GM20431 (cell line): ENCODE measurements around the gene INCENP.
"Not testable (repeated sequence)": the region's sequence is repeated elsewhere in the genome, so short reads cannot be mapped to it uniquely, and the experiment has no call there.

Experiments used
- in situ Hi-C: fragments of 300-500 bp; cut with MseI, MboI; formaldehyde crosslinking; loops from one replicate; pipeline ENCODE4 v1.15.0; 2020; ENCODE audit warnings: low sequenced_read_pairs; ENCODE audit not compliant: unreplicated experiment

Gene INCENP

GRCh38 chr11:62123669-62124185 lies at the start of gene INCENP:
TSS of gene INCENP (plus strand) at chr11:62124011. CDS start at chr11:62128162, 4,151 bp downstream.
- in situ Hi-C loops = no loop called here

DNA sequence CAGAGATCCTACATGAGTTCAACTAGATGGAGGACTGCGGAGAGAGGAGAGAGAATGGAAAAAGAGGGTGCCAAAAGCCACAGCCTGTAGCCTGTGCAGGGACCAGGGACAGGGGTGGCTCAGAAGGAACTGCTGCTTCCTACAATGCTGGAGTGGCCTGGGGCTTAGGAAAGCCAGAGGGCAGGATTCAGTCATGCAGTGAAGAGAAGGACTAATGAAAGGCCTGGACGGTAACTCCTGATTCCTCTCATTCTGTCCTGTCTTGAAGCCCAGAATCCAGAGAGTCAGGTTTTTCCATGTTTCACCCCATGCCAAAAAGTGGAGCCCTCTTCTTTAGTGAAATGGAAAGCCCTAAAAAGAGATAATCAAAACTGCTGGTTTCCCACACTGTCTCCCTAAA lies 48.4 kb upstream of the INCENP start:
- in situ Hi-C loops = loop anchor here (10.0 kb wide), 1 partner anchor 181 kb away; the partner anchor contains the start of gene FADS3

- in situ Hi-C loops = loop anchor here (10.0 kb wide), 1 partner anchor 182 kb away; the partner anchor contains the start of gene FADS3
Measured at GRCh38 chr11:62077132-62077531, 46.7 kb upstream of the INCENP start.

DNA sequence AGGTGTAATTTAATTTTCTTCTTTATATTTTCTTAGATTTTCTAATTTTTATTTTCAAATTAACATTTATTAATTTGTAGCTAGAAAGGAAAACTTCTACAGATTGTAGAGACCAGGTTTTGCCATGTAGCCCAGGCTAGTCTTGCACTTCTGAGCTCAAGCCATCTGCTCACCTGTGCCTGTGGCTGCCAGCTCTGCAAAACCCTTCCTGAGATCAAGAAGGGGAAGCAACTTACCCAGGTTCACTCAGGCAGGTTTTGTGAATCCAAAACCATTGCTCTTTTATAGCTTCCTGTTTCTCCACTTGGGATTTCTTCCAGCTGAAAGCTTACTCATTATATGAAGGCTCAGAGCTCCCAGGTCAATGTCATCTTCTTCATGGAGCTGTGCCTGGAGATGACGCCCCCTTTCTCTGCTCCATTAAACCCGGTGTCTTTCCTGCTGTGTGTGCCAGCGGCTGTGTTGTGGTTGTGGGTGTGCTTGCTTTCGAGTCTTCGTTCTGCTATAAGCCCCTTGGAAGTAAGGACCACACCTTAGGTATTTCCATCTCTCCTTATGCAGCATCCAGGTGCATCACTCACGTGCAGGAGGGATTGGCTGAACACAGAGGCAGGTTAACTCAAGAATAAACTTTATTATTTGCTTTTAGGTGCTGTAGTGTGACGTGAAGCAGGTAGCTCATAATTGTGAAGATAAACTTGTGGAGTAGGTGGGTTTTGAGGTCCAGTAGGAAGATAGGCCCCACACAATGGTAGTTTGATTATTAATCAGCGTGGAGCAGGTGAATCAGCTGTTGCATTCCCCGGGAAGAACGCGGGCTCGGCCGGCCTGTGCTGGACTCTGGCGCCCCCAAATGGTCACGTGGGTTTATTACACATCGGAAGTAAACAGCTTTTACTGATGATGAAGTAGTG lies 42.2 kb upstream of the INCENP start:
- in situ Hi-C loops = no loop called here

DNA sequence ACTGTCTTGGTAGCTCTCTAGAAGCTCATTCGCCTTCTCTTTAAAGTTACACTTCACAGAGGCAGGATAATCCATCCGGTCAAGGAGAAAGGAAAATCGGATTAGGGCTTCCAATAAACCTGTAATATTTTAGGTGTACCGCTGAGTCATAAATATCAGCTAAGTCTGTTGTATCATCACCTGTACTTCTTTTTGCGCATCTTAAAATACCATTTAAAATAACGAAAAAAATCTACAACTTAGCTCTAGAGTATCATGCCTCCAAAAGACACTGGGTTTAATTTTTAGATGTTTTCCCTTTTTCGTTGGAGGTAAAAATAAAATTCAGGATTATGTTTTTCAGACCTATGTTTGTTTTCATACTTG lies 41.5 kb upstream of the INCENP start:
- in situ Hi-C loops = no loop called here

- in situ Hi-C loops = not testable (repeated sequence)
Measured at GRCh38 chr11:62084801-62085200, 39.0 kb upstream of the INCENP start.

- in situ Hi-C loops = no loop called here
Measured at GRCh38 chr11:62087694-62088093, 36.1 kb upstream of the INCENP start.

DNA sequence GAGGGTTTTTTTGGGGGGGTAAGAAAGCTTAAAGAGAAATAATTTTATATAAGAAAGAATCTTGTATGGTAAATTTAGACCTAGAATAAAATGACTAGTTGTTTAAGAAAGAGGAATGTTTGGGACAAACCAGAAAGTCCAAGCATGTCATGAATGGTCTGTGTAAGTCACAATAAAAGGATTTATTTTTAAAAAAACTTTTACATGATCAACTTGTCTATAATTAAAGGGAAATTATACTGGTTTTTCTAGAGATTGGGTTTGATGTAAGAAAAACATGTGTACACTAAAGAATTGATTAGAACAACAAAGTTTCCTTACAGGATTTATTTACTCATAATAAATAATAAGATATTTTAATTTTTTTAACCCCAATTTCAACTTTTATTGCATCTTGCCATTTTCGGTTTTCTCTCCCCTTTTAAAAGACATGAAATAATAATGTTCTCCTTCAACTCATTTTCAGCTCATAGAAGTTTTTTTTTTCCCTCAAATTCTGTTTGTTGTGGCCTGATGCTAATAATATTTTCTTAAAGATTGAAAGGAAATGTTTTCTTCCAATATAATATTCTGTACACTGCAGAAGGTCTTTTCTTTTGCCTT lies 35.4 kb upstream of the INCENP start:
- in situ Hi-C loops = no loop called here

- in situ Hi-C loops = no loop called here
Measured at GRCh38 chr11:62103141-62103540, 20.7 kb upstream of the INCENP start.

- in situ Hi-C loops = no loop called here
Measured at GRCh38 chr11:62103986-62104385, 19.8 kb upstream of the INCENP start.

DNA sequence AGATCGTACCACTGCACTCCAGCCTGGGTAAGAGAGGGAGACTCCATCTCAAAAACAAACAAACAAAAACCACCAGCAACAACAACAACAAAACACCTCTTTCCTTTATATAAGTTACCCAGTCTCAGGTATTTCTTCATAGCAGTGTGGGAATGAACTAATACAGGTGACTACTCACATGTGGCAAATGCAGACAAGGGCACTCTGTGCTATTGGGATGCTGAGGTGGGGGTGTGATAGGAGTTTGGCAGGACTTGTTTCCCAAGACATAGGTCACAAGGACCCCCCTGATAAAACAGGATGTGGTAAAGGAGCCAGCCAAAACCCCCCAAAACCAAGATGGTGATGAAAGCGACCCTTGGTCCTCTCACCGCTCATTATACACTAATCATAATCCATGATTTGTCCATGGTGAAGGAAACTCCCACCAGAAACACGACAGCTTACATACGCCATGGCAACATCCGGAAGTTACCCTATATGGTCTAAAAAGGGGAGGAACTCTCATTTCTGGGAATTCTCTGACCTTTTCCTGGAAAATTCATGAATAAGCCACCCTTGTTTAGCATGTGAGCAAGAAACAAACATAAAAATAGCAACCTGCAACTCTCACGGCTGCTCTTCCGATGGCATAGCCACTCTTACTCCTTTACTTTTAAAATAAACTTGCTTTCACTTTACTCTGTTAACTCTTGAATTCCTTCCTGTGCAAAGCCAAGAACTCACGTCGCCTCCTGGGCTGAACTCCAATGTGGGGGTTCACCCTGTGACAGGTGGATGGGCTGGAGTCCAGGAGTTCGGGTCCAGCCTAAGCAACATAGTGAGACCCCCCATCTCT lies 18.8 kb upstream of the INCENP start:
- in situ Hi-C loops = no loop called here

GRCh38 chr11:62105667-62106191 lies 18.1 kb upstream of the INCENP start:
- in situ Hi-C loops = no loop called here

DNA sequence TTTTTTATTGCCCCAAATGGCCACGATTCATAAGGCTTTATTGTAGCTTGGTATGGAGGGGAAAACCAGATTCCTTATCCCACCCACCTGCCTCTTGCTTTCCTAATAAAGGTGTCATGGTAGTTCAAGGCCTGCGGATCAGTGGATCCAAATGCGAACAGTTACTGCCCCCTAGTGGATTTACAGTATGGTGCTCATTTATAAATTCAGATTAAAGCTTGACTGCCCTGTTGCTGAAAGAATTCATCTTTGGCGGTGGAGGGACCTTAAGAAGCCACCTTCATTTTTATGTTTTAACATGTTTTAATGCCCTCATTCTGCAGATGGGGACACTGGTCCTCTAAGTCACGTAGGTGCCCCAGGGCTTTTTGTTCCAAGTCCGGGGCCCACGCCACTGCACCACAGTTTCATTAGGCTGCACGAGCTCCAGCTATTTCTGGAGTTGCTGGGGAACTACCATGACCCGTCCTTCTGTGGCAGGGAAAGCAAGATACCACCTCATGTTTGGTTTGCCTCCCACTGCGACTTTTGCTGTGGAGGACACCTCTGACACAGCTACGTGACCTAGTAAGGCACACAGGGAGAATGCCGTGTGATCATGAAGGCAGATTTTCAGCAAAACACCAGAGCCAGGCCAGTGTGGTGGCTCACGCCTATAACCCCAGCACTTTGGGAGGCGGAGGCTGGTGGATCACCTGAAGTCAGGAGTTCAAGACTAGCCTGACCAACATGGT lies 15.6 kb upstream of the INCENP start:
- in situ Hi-C loops = no loop called here

- in situ Hi-C loops = no loop called here
Measured at GRCh38 chr11:62108971-62109404, 14.8 kb upstream of the INCENP start.

DNA sequence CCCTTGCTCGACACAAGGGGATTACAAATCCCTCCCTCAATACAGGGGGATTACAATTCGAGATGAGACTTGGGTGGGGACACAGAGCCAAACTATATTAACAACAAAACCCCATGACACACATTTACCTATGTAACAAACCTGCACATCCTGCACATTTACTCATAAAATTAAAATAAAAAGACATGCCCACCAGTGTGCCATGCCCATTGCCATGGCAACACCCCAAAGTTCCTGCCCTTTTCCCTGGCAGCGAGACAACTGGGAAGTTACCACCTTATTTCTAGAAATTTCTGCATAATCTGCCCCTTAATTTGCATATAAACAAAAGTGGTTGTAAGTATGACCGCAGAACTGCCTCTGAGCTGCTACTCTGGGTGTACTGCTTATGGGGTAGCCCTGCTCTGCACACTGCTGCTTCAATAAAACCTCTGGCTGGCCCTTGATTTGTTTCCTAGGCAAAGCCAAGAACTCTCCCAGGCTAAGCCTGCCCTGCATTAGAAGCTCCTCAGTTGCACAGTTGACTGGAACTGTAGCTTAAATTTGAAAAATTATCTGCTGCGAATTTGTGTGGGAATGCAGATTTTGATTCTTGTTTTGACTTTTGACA lies 8.6 kb upstream of the INCENP start:
- in situ Hi-C loops = no loop called here

GRCh38 chr11:62116451-62116850 lies 7.4 kb upstream of the INCENP start:
- in situ Hi-C loops = no loop called here

- in situ Hi-C loops = no loop called here
Measured at GRCh38 chr11:62119569-62119968, 4.2 kb upstream of the INCENP start.

DNA sequence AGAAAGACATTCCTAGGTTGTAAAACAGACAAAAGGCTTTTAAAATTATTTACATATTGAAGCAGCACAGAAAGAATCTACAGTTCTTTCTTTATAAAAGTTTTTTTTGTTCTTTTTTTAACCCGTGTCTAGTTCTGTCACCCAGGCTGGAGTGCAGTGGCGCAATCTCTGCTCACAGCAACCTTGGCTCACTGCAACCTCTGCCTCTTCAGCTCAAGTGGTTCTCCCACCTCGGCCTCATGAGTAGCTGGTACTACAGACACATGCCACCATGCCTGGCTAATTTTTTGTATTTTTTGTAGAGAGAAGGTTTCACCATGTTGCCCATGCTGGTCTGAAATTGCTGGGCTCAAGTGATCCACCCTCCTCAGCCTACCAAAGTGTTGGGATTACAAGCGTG lies 3.8 kb upstream of the INCENP start:
- in situ Hi-C loops = no loop called here

DNA sequence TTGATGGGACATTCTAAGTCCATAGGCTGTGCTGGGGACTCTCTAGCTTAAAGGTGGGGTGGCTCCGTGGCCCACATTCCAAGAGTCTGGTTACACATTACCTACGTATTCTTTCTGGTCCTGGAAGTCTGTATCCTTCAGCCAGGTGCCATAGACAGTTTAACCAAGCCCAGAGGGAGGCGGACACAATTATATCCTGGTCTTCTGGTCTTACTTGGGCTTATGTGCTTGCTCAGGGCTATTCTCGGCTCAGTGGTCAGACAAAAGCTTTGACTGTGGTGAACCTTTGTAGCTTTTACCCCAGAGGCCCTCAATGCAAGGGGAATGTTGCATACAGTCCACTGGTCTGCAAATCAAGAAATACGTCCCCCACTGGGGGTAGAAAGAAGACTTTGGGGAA lies 3.4 kb upstream of the INCENP start:
- in situ Hi-C loops = no loop called here
